Fibroblast of peridontal ligament (primary cell): ENCODE data around the gene PHF1.
A peak's percentile ranks its signal among the peaks of the same experiment; 100 is the strongest.
"Not testable (repeated sequence)": the region's sequence is repeated elsewhere in the genome, so short reads cannot be mapped to it uniquely, and the experiment has no call there.

ENCODE experiments used
- DNase-seq: peaks from one replicate; pipeline ENCODE4 v3.0.0-alpha.2; 2010; ENCODE audit errors: extremely low read depth

Gene PHF1

GRCh38 chr6:33410711-33411631 lies at the start of gene PHF1:
PHF1 (plus strand) TSS chr6:33411014; CDS start chr6:33412264, 1,250 bp downstream.
- peak; percentile 76 for DNase-seq

GRCh38 chr6:33363486-33363885 lies 47.3 kb upstream of the PHF1 start:
- not testable (repeated sequence) for DNase-seq

DNA sequence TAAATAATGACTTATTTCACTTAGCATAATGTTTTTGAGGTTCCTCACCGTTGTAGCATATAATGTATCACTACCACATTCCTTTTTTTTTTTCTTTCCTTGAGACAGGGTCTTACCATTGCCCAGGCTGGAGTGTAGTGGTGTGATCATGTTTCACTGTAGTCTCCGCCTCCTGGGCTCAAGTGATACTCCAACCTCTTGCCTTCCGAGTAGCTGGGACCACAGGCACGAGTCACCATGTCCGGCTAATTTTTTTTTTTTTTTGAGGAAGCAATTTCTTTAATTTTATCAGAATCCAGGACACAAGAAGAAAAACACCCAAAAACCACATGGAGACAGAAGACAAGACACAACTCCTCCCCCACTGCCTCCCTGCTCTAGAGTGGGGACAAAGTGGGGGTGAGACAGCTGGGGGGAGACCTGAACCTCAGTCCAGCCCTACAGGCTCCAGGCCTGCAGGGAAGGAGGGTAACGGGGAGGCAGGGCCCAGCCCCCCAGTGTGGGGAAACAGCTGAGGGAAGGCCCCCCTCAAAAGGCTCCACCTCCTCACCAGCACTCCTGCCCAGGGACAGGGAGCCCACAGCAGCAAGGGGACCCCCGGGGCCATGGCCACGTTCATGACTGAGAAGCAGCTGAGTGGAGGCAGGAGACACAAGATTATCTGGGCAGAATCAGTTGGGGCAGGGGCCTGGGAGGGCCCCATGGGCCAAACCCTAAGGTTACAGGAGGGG lies 46.2 kb upstream of the PHF1 start:
- DNase-seq = peak; percentile 37

DNA sequence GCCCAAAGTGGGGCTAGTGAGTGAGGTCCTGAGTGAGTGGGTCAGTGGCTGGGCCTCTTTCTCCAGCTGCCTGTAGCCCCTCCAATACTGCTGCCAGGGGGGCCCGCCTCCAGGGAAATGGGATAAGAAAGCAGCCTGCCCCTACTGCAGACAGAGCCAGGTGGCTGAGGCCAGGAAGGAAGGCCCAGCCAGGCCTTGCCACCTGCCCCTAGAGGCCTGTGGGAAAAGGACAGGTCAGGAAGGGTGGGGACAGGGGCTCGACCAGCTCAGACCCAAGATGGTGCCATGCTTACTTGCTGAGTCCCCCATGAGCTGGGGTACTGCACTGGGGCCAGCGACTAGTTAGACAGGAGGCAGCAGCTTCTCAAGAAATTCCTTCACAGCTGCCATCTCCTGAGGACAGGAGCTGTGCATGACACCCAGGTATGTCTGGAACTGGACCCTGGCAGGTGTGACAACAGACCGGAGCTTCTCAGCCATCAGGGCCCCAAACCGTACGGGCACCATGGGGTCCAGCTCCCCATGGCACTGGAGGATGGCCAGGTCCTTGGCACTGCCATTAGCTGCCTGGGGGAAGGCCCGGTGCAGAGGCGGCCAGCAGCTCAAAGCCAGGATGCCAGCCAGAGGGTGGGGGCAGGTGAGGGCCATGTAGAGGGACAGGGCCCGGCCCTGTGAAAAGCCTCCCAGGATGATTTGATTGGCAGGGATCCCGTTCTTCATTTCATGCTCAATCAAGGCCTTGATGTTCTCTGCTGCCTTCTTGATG lies 45.4 kb upstream of the PHF1 start:
- not testable (repeated sequence) for DNase-seq

DNA sequence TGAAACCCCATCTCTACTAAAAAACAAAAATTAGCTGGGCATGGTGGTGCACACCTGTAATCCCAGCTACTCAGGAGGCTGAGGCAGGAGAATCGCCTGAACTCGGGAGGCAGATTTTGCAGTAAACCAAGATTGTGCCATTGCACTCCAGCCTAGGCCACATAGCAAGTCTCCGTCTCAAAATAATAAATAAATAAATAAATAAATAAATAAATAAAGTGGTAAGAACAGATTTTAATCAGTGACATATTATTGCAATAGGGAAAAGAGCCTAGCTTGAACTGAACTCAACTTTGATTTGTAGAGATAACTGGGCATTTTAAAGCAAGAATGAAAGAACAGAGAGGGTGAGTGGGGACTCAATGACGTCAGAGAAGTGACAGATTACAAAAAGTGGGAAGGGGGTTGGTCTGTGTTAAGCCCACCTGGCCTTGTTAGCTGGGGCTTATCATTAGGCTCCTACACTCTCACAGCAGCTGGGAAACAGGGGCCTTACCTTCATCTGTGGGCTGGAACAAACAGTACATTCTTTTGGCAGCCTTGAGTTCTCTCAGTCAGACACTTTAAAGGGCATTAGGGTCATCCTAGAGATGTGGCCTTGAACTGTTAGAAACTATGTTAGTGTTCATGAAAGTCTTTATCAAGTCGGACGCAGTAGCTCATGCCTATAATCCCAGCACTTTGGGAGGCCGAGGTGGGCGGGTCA lies 43.7 kb upstream of the PHF1 start:
- DNase-seq = no peak

GRCh38 chr6:33367715-33368025 lies 43.1 kb upstream of the PHF1 start:
- not testable (repeated sequence) for DNase-seq

DNA sequence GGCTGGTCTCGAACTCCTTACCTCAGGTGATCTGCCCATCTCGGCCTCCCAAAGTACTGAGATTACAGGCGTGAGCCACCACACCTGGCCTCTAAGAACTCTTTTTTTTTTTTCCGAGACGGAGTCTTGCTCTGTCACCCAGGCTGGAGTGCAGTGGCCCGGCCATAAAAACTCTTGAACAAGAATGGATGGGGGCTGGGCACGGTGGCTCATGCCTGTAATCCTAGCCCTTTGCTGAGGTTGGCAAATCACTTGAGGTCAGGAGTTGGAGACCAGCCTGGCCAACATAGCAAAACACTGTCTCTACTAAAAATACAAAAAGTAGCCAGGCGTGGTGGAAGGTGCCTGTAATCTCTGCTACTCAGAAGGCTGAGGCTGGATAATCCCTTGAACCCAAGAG lies 38.9 kb upstream of the PHF1 start:
- not testable (repeated sequence) for DNase-seq

DNA sequence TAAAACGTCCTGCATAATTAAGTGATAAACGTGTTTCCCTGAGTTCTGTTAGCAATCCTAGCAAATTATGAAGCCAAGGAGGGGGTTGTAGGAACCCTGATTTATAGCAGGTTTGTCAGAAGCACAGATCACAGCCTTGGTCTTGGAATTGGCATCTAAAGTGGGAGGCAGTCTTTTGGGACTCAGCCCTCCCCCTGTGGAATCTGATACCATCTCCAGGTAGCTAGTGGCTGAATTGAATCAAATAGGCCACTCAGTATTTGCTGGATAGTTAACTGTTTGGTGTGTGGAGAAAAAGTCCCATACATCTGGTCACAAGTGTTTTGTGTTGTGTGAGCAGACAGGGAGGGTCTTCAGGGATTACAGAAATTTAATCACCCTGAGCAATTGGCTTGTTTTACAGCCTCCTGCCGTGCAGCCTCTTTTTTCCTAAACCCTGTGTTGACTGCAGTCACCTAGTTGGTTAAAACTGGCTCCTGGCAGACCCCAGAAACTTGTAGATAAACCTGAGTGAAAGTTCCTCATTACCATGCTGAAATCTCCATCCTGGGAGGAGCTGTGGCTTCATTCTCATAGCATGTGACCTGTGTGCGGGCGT lies 38.2 kb upstream of the PHF1 start:
- DNase-seq = no peak

DNA sequence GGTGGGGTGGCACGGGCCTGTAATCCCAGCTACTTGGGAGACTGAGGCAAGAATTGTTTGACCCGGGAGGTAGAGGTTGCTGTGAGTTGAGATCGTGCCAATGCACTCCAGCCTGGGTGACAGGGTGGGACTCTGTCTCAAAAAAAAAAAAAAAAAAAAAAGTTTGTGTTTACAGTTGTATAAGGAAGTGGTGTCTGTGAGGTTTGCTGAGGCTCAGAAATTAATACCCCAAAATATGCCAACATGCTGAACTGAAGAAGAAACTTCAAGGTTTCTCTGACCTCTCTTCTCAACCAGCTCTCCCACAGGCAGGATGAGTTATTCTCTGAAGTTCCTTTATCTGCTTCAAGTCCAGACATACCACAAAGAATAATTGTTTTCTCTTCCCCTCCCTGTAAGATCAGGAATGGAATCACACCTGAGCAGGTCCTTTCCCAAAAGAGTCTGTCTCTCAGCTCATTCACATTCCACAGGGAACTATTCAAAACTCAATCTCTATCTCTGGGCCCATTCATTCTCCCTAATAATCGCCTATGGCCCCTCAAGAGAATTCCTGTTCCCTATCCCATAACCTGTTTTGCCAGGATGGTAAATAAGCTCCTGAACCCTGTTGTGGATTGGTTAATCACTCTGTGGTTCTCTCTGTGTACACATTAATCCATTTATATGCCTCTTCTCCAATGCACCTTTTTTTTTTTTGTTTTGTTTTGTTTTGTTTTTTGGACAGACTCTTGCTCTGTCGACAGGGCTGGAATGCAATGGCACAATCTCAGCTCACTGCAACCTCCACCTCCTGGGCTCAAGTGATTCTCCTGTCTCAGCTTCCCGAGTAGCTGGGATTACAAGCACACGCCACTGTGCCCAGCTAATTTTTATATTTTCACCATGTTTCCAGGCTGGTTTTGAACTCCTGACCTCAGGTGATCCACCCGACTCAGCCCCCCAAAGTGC lies 36.6 kb upstream of the PHF1 start:
- no peak for DNase-seq

DNA sequence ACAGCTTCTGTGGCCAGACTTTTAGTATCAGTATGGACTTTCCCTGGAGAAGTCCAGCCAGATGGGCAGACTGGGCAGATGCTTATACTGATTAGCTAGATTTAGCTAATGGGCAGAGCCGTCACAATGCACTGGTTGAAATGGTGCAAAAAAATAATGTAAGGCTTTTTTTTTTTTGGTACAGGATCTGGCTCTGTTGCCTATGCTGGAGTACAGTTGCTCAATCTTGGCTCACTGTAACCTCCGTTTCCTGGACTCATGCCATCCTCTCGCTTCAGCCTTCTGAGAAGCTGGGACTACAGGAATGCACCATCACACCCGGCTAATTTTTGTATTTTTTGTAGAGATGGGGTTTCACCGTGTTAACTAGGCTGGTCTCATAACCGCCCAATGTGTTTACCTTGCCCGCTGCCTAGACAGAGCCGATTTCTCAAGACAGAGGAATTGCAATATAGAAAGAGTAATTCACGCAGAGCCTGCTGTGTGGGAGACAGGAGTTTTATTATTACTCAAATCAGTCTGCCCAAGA lies 35.6 kb upstream of the PHF1 start:
- peak; percentile 96 for DNase-seq

- DNase-seq = peak; percentile 89
Observed at GRCh38 chr6:33377171-33377570, 33.6 kb upstream of the PHF1 start.

DNA sequence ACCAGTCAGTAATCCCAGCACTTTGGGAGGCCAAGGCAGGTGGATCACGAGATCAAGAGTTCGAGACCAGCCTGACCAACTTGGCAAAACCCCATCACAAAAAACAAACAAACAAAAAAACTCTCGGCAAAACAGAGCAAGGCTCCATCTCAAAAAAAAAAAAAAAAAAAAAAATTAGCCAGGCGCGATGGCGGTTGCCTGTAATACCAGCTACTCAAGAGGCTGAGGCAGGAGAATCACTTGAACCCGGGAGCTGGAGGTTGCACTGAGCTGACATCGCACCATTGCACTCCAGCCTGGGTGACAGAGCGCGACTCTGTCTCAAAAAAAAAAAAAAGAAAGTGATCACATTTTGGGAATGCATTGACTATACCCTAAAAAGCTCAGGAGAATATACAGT lies 31.6 kb upstream of the PHF1 start:
- DNase-seq = not testable (repeated sequence)

- no peak for DNase-seq
Observed at GRCh38 chr6:33380272-33380981, 30.4 kb upstream of the PHF1 start.

DNA sequence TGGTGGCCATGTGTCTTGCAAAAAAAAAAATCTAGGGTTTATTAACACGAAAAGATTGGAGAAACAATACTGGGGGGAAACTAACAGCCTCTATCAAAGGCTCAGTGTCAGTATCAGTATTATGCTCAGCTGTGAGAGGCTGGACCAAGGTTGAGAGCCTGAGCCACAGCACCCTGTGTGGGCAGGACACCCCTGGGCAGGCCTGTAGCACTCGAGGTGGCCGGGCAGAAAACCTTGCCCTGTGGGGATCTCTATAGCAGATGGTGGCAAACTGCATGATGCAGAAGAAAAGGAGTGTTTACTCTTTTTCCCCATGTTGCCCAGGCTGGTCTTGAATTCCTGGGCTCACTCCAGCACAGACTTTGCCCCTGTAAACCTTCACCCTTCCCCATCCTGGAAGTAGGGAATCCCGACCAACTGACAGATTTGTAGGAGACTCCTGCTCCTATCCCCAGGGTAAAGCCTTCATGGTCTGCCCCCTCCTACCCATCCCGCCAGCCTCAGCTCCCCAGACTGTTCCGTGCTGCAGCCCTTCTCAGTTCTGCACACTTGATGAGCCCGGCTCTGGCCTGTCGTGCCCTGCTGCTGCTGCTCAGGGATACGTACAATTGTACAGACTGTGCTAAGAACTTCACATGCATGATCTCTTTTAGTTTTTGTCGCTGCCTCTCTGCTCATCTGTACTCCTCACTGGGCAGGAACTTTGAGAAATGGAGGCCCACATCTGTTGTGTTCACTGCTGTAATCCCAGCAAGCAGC lies 27.2 kb upstream of the PHF1 start:
- DNase-seq = no peak

GRCh38 chr6:33384581-33385020 lies 26.2 kb upstream of the PHF1 start:
- peak; percentile 89 for DNase-seq

DNA sequence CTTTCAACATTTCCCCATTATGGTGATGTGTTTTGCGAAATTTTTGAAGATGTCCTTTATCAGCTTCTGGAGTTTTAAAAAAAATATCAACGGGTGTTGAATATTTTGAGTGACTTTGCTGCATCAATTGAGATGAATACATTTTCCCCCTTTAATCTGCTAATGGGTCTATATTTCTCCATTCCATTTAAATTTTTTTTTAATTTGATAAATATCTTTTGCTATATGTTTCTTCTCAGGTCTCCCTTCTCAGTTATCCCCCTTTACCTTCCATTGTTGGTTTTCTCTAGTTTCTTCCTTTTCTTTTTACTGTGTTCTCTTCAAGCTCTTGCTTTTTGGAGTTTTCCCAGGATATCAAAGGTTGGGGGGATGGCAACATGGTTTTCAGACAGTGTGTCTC lies 20.6 kb upstream of the PHF1 start:
- no peak for DNase-seq

DNA sequence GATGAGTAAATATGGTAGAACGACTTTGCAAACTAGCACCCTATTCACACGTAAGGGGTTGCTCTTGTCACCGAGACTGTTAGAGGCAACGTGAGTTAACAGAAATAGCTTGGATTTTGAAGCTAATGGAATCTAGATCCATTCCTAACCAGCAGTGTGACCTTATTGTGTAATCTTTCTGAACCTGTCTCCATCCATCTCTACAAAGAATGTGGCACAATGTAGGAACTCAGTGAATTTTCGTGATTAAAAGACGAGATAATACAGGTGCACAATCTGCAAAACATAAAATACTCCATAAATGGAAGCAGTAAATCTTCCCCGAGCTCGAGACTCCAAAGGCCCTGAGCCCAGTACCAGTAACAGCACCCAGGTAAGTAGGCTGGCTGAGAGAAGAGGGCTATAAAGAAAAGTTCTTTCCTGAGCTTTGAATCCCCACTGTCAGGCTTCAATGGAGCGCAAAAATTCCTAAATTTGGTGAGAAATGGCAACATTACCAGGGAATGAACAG lies 20.0 kb upstream of the PHF1 start:
- DNase-seq = no peak

GRCh38 chr6:33391278-33391921 lies 19.4 kb upstream of the PHF1 start, which contains the start of gene KIFC1:
KIFC1 (plus strand) TSS chr6:33391823; CDS start chr6:33391986, 163 bp downstream.
- DNase-seq = peak; percentile 100
